CD4-positive, alpha-beta T cell (primary cell): ENCODE results near the gene DHRS13. TPM values are rescaled to one million over a fixed set of nuclear protein-coding genes. Genes with fewer than 3 reads are reported as not detected.
"Not testable (repeated sequence)": the region's sequence is repeated elsewhere in the genome, so short reads cannot be mapped to it uniquely, and the experiment has no call there.

Experiments used
- ATAC-seq: fragments of 200-7000 bp; cut with Tn5 transposase; one replicate; pipeline ENCODE4 v1.10.0; 2022; ENCODE audit warnings: mild to moderate bottlenecking; ENCODE audit not compliant: poor library complexity
- CTCF ChIA-PET: fragments of 350-600 bp; sonication (Branson Sonifier 250); formaldehyde crosslinking; loops from one replicate; lab custom pipeline; 2021; ENCODE audit warnings: antibody characterized with exemption, inconsistent platforms; lab: Charles Lee
- POLR2A ChIA-PET: fragments of 350-600 bp; sonication (Branson Sonifier 250); formaldehyde crosslinking; loops from one replicate; lab custom pipeline; 2021; ENCODE audit warnings: antibody characterized with exemption, inconsistent platforms; lab: Charles Lee
- DNase-seq, 14 experiments: peaks; one replicate each; pipeline ENCODE4 v3.0.0-alpha.2; 2013 to 2020; ENCODE audit warnings: mixed read lengths in 2 of 14
- H3K27ac ChIP-seq, 2 donors: one replicate each; pipeline versions ENCODE4 v1.5.1 to v1.7.0; 2013; ENCODE audit warnings: low read length in 2 of 2, low read depth in 1 of 2, mild to moderate bottlenecking in 1 of 2
- H3K27me3 ChIP-seq, 2 experiments: 1 replicate in 1 of 2; 2 replicates in 1 of 2; pipeline versions ENCODE4 v1.6.1 to v1.7.0; 2013; ENCODE audit warnings: low read length in 2 of 2, control low read depth in 1 of 2, mild to moderate bottlenecking in 1 of 2, moderate library complexity in 1 of 2; ENCODE audit not compliant: insufficient read depth in 2 of 2, control insufficient read depth in 1 of 2
- H3K36me3 ChIP-seq: one replicate; pipeline ENCODE4 v1.6.1; 2013; ENCODE audit warnings: low read length, control low read depth; ENCODE audit not compliant: insufficient read depth
- H3K4me1 ChIP-seq: one replicate; pipeline ENCODE4 v1.6.1; 2013; ENCODE audit warnings: low read length, control low read depth; ENCODE audit not compliant: insufficient read depth
- H3K4me3 ChIP-seq: one replicate; pipeline ENCODE4 v1.5.1; 2013; ENCODE audit warnings: mild to moderate bottlenecking, low read length, moderate library complexity
- H3K9me3 ChIP-seq, 2 experiments: 1 replicate in 1 of 2; 2 replicates in 1 of 2; pipeline versions ENCODE4 v1.6.1 to v1.7.0; 2013; ENCODE audit warnings: low read length in 2 of 2, mild to moderate bottlenecking in 2 of 2, control low read depth in 1 of 2, moderate library complexity in 1 of 2; ENCODE audit not compliant: control insufficient read depth in 1 of 2, insufficient read depth in 1 of 2
- H3K27ac Mint-ChIP-seq: one replicate; pipeline ENCODE4 v1.8.0; 2020; ENCODE audit warnings: mixed read lengths
- H3K27me3 Mint-ChIP-seq: one replicate; pipeline ENCODE4 v1.8.0; 2021; ENCODE audit warnings: mixed read lengths
- H3K36me3 Mint-ChIP-seq: one replicate; pipeline ENCODE4 v1.8.0; 2021; ENCODE audit warnings: low read depth, mixed read lengths
- H3K4me1 Mint-ChIP-seq: one replicate; pipeline ENCODE4 v1.8.0; 2021; ENCODE audit warnings: low read depth, mixed read lengths
- H3K4me3 Mint-ChIP-seq: one replicate; pipeline ENCODE4 v1.8.0; 2020; ENCODE audit warnings: mild to moderate bottlenecking, mixed read lengths
- H3K9me3 Mint-ChIP-seq: one replicate; pipeline ENCODE4 v1.8.0; 2020; ENCODE audit warnings: mixed read lengths
- CTCF ChIP-seq: fragments of 200-600 bp; IDR thresholded peaks from one replicate; pipeline ENCODE4 v1.8.0; 2022; ENCODE audit warnings: antibody characterized with exemption, mild to moderate bottlenecking
- intact Hi-C, 2 experiments: fragments of 100-400 bp; cut with DNase I in 1 of 2; cut with micrococcal nuclease in 1 of 2; formaldehyde crosslinking; loops; one replicate each; pipeline versions ENCODE4 v1.15.1 to v1.9.0; 2023 to 2025; cut with DNase I, micrococcal nuclease
- microRNA-seq: library from miRNA; unstranded; fragments of <30 nt; microRNA quantifications from one replicate; pipeline ENCODE4 v1.2.0, GENCODE V29; 2021; ENCODE audit warnings: borderline microRNAs expressed, borderline replicate concordance
- total RNA-seq, 174 experiments: library from RNA in 2 of 174; stranded (reverse) in 2 of 174; gene quantifications; one replicate each; pipeline ENCODE4 v1.2.3 and lab custom pipeline; 2021 to 2026

DHRS13 gene
- total RNA-seq, 2 experiments from 2014 or later: 33.5 to 34.3 TPM

GRCh38 chr17:28848667-28849066 lies 54.2 kb downstream of the DHRS13 start:
- ChIA-PET CTCF (interaction anchor here (0.6 to 1.8 kb wide), 8 partner anchors 11 to 188 kb away, joined by 3 to 7 read pairs (median 4); no protein-coding TSS in a partner anchor), POLR2A (interaction anchor here (0.6 kb wide), 1 partner anchor 92 kb away, joined by 3 read pairs; no protein-coding TSS in a partner anchor)
- TF ChIP-seq CTCF: peak; percentile 37
- not testable (repeated sequence) for H3K27me3 ChIP-seq, H3K4me1 Mint-ChIP-seq, H3K27me3 Mint-ChIP-seq, H3K4me3 ChIP-seq, H3K27ac Mint-ChIP-seq, H3K36me3 Mint-ChIP-seq, H3K36me3 ChIP-seq, H3K9me3 ChIP-seq, H3K9me3 Mint-ChIP-seq, H3K4me1 ChIP-seq, H3K27ac ChIP-seq
- DNase-seq (peak; percentile 34 to 75 (median 46)), ATAC-seq (peak; percentile 59)
- peak overlapping the region; percentile 15 for H3K4me3 Mint-ChIP-seq
- intact Hi-C loops: loop anchor here in 1 of 2 experiments (10.0 kb wide), 1 partner anchor 514 kb away; the partner anchor contains the start of genes IFT20 and TNFAIP1

Small RNA genes lying within 50 kb of the gene (microRNA-seq; reads per million reads assigned to microRNA genes)
- not detected for gene MIR451B

Other genes with a start within 250 kb of the DHRS13 start
- gene SDF2, start 241.2 kb downstream of the DHRS13 start, total RNA-seq: 10 to 100 TPM; 30.3 to 32.0 TPM
- 100 to 1,000 TPM; 149 to 151 TPM for gene SUPT6H, start 240.9 kb downstream of the DHRS13 start, total RNA-seq
- 1 to 10 TPM; 3.5 to 4.1 TPM for gene PROCA1, start 191.2 kb downstream of the DHRS13 start, total RNA-seq
- 10 to 100 TPM; 20.7 to 21.3 TPM for gene RAB34, start 185.2 kb downstream of the DHRS13 start, total RNA-seq
- 1,000 to 10,000 TPM; 3,393 to 3,457 TPM for gene RPL23A, start 183.1 kb downstream of the DHRS13 start, total RNA-seq
- gene TLCD1, start 176.8 kb downstream of the DHRS13 start, total RNA-seq: under 1 TPM; 0.39 to 0.60 TPM
- 1 to 10 TPM; 4.7 to 5.2 TPM for gene NEK8, start 174.3 kb downstream of the DHRS13 start, total RNA-seq
- gene TRAF4, start 159.1 kb downstream of the DHRS13 start, total RNA-seq: 100 to 1,000 TPM; 411 to 416 TPM
- gene FAM222B, start 60.3 kb downstream of the DHRS13 start, total RNA-seq: 10 to 100 TPM; 17.3 to 17.5 TPM
- 10 to 100 TPM; 15.6 to 16.8 TPM for gene ERAL1, start 48.1 kb downstream of the DHRS13 start, total RNA-seq
- 10 to 100 TPM; 79.7 to 85.1 TPM for gene FLOT2, start 5.3 kb downstream of the DHRS13 start, total RNA-seq
- 100 to 1,000 TPM; 232 to 247 TPM for gene PHF12, start 48.4 kb upstream of the DHRS13 start, total RNA-seq
- gene SEZ6, start 103.0 kb upstream of the DHRS13 start, total RNA-seq: under 1 TPM in 1 of 2 experiments, not detected in 1; 0.31 TPM
- gene PIPOX, start 140.1 kb upstream of the DHRS13 start, total RNA-seq: 1 to 10 TPM; 2.4 to 4.4 TPM